CD4-positive, alpha-beta T cell (primary cell): ENCODE data around the gene WDPCP. TPM values are rescaled to one million over a fixed set of nuclear protein-coding genes. Genes with fewer than 3 reads are reported as not detected.
"Not testable (repeated sequence)": the region's sequence is repeated elsewhere in the genome, so short reads cannot be mapped to it uniquely, and the experiment has no call there.

ENCODE experiments used
- ATAC-seq: fragments of 200-7000 bp; cut with Tn5 transposase; one replicate; pipeline ENCODE4 v1.10.0; 2022; ENCODE audit warnings: mild to moderate bottlenecking; ENCODE audit not compliant: poor library complexity
- CTCF ChIA-PET: fragments of 350-600 bp; sonication (Branson Sonifier 250); formaldehyde crosslinking; loops from one replicate; lab custom pipeline; 2021; ENCODE audit warnings: antibody characterized with exemption, inconsistent platforms; lab: Charles Lee
- POLR2A ChIA-PET: fragments of 350-600 bp; sonication (Branson Sonifier 250); formaldehyde crosslinking; loops from one replicate; lab custom pipeline; 2021; ENCODE audit warnings: antibody characterized with exemption, inconsistent platforms; lab: Charles Lee
- DNase-seq, 14 experiments: peaks; one replicate each; pipeline ENCODE4 v3.0.0-alpha.2; 2013 to 2020; ENCODE audit warnings: mixed read lengths in 2 of 14
- H3K27ac ChIP-seq, 2 donors: one replicate each; pipeline versions ENCODE4 v1.5.1 to v1.7.0; 2013; ENCODE audit warnings: low read length in 2 of 2, low read depth in 1 of 2, mild to moderate bottlenecking in 1 of 2
- H3K27me3 ChIP-seq, 2 experiments: 1 replicate in 1 of 2; 2 replicates in 1 of 2; pipeline versions ENCODE4 v1.6.1 to v1.7.0; 2013; ENCODE audit warnings: low read length in 2 of 2, control low read depth in 1 of 2, mild to moderate bottlenecking in 1 of 2, moderate library complexity in 1 of 2; ENCODE audit not compliant: insufficient read depth in 2 of 2, control insufficient read depth in 1 of 2
- H3K36me3 ChIP-seq: one replicate; pipeline ENCODE4 v1.6.1; 2013; ENCODE audit warnings: low read length, control low read depth; ENCODE audit not compliant: insufficient read depth
- H3K4me1 ChIP-seq: one replicate; pipeline ENCODE4 v1.6.1; 2013; ENCODE audit warnings: low read length, control low read depth; ENCODE audit not compliant: insufficient read depth
- H3K4me3 ChIP-seq: one replicate; pipeline ENCODE4 v1.5.1; 2013; ENCODE audit warnings: mild to moderate bottlenecking, low read length, moderate library complexity
- H3K9me3 ChIP-seq, 2 experiments: 1 replicate in 1 of 2; 2 replicates in 1 of 2; pipeline versions ENCODE4 v1.6.1 to v1.7.0; 2013; ENCODE audit warnings: low read length in 2 of 2, mild to moderate bottlenecking in 2 of 2, control low read depth in 1 of 2, moderate library complexity in 1 of 2; ENCODE audit not compliant: control insufficient read depth in 1 of 2, insufficient read depth in 1 of 2
- H3K27ac Mint-ChIP-seq: one replicate; pipeline ENCODE4 v1.8.0; 2020; ENCODE audit warnings: mixed read lengths
- H3K27me3 Mint-ChIP-seq: one replicate; pipeline ENCODE4 v1.8.0; 2021; ENCODE audit warnings: mixed read lengths
- H3K36me3 Mint-ChIP-seq: one replicate; pipeline ENCODE4 v1.8.0; 2021; ENCODE audit warnings: low read depth, mixed read lengths
- H3K4me1 Mint-ChIP-seq: one replicate; pipeline ENCODE4 v1.8.0; 2021; ENCODE audit warnings: low read depth, mixed read lengths
- H3K4me3 Mint-ChIP-seq: one replicate; pipeline ENCODE4 v1.8.0; 2020; ENCODE audit warnings: mild to moderate bottlenecking, mixed read lengths
- H3K9me3 Mint-ChIP-seq: one replicate; pipeline ENCODE4 v1.8.0; 2020; ENCODE audit warnings: mixed read lengths
- CTCF ChIP-seq: fragments of 200-600 bp; IDR thresholded peaks from one replicate; pipeline ENCODE4 v1.8.0; 2022; ENCODE audit warnings: antibody characterized with exemption, mild to moderate bottlenecking
- intact Hi-C, 2 experiments: fragments of 100-400 bp; cut with DNase I in 1 of 2; cut with micrococcal nuclease in 1 of 2; formaldehyde crosslinking; loops; one replicate each; pipeline versions ENCODE4 v1.15.1 to v1.9.0; 2023 to 2025; cut with DNase I, micrococcal nuclease
- total RNA-seq, 174 experiments: library from RNA in 2 of 174; stranded (reverse) in 2 of 174; gene quantifications; one replicate each; pipeline ENCODE4 v1.2.3 and lab custom pipeline; 2021 to 2026

WDPCP gene
- total RNA-seq, 2 experiments from 2014 or later, result 8.7 to 9.9 TPM

GRCh38 chr2:63477686-63478085 is 110.6 kb downstream of the WDPCP start:
- Mint-ChIP-seq H3K36me3 (peaks cover 48% of the 10 kb centered on the region), H3K27ac (no peak overlapping the region), H3K9me3 (no peaks in the 10 kb centered on the region), H3K4me3 (no peak overlapping the region), H3K27me3 (no peaks in the 10 kb centered on the region), H3K4me1 (no peaks in the 10 kb centered on the region)
- no peak overlapping the region for H3K4me3 ChIP-seq
- intact Hi-C loops, result no loop called here
- H3K9me3 ChIP-seq, result no peaks in the 10 kb centered on the region
- POLR2A ChIA-PET, result no interaction called here
- ATAC-seq (no peak), DNase-seq (no peak)
- TF ChIP-seq CTCF, result no peak
- no peak overlapping the region for H3K27ac ChIP-seq
- CTCF ChIA-PET, result no interaction called here
- no peaks in the 10 kb centered on the region for H3K36me3 ChIP-seq
- no peaks in the 10 kb centered on the region for H3K4me1 ChIP-seq
- no peaks in the 10 kb centered on the region for H3K27me3 ChIP-seq

GRCh38 chr2:63469313-63469712 is 119.0 kb downstream of the WDPCP start:
- DNase-seq, H3K4me1 ChIP-seq, H3K4me3 ChIP-seq, CTCF ChIA-PET, H3K4me3 Mint-ChIP-seq, H3K9me3 Mint-ChIP-seq, H3K9me3 ChIP-seq, H3K27me3 ChIP-seq, intact Hi-C loops, H3K36me3 ChIP-seq, H3K27me3 Mint-ChIP-seq, H3K27ac Mint-ChIP-seq, H3K27ac ChIP-seq, ATAC-seq, H3K4me1 Mint-ChIP-seq, POLR2A ChIA-PET: not testable (repeated sequence)
- peaks cover 22% of the 10 kb centered on the region for H3K36me3 Mint-ChIP-seq

- H3K27me3 Mint-ChIP-seq, result no peaks in the 10 kb centered on the region
- ChIA-PET POLR2A (no interaction called here), CTCF (no interaction called here)
- peaks cover 6% of the 10 kb centered on the region for H3K9me3 Mint-ChIP-seq
- ATAC-seq, result no peak
- H3K4me3 Mint-ChIP-seq, result no peak overlapping the region
- no peak overlapping the region for H3K27ac ChIP-seq
- no peaks in the 10 kb centered on the region for H3K9me3 ChIP-seq
- no peaks in the 10 kb centered on the region for H3K36me3 ChIP-seq
- no peaks in the 10 kb centered on the region for H3K4me1 Mint-ChIP-seq
- no peak overlapping the region for H3K4me3 ChIP-seq
- DNase-seq, result no peak
- H3K36me3 Mint-ChIP-seq, result peaks cover 53% of the 10 kb centered on the region
- no peaks in the 10 kb centered on the region for H3K4me1 ChIP-seq
- intact Hi-C loops, result no loop called here
- H3K27me3 ChIP-seq, result no peaks in the 10 kb centered on the region
- no peak for TF ChIP-seq CTCF
- H3K27ac Mint-ChIP-seq, result no peak overlapping the region
Measured at GRCh38 chr2:63465633-63466032, 122.6 kb downstream of the WDPCP start.

GRCh38 chr2:63463142-63463541 is 125.1 kb downstream of the WDPCP start:
- intact Hi-C loops, result no loop called here
- POLR2A ChIA-PET, result no interaction called here
- Histone ChIP-seq H3K27ac (no peak overlapping the region), H3K9me3 (peaks cover 0 to 3% of the 10 kb centered on the region in 2 experiments), H3K4me3 (no peak overlapping the region), H3K27me3 (no peaks in the 10 kb centered on the region), H3K4me1 (no peaks in the 10 kb centered on the region), H3K36me3 (no peaks in the 10 kb centered on the region)
- CTCF ChIA-PET, result no interaction called here
- DNase-seq (no peak), ATAC-seq (no peak)
- H3K4me3 Mint-ChIP-seq, result no peak overlapping the region
- H3K27me3 Mint-ChIP-seq, result no peaks in the 10 kb centered on the region
- H3K9me3 Mint-ChIP-seq, result peaks cover 13% of the 10 kb centered on the region
- no peak overlapping the region for H3K27ac Mint-ChIP-seq
- no peak for TF ChIP-seq CTCF
- H3K4me1 Mint-ChIP-seq, result no peaks in the 10 kb centered on the region
- H3K36me3 Mint-ChIP-seq, result peaks cover 70% of the 10 kb centered on the region
